ENCODE results near the gene RNU6-7.

RNU6-7 gene

DNA sequence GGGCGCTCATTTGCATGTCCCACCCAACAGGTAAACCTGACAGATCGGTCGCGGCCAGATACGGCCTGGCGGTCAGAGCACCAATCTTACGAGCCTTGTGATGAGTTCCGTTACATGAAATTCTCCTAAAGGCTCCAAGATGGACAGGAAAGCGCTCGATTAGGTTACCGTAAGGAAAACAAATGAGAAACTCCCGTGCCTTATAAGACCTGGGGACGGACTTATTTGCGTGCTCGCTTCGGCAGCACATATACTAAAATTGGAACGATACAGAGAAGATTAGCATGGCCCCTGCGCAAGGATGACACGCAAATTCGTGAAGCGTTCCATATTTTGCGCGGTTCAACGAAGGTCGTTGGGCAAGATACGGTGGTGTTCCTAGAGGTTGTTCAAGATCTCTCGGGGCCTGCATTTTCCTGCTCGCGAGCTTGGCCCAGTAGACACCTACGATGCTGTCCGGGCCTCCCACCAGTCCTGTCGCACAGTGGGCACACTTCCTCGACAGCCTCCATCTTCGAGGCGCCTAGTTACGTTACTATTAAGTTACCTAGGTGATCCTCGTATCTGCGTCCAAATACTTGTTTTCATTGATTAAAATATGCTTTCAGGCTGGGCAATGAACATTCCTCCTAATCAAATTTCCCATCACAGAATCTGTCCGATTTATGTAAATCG, at the start of gene RNU6-7:
Gene RNU6-7 (plus strand): TSS at position 230 of the 675 bp plus-strand sequence.
- no peak for DNase-seq (ENCODE audit: low read depth in 2 of 2)

DNA sequence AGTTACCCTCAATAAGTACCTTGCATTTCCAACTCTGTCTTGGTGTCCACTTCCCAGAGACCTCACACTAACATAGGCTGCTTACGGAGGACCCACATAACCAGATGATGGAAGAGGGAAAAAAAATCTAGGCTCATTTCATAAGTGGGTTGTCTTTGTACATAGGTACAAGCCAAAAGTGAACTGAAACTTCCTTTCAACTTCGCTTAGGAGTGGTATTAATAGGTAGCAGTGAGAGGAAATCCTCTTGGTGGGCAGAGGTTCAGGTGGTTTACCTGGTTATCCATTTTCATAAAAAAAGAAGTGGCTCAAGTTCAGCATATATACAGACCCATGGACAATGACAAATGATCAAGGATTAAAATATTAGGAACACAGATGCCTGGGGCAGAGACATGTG, 35.8 kb upstream of the RNU6-7 start:
- no peak for DNase-seq (ENCODE audit: low read depth in 2 of 2)

DNA sequence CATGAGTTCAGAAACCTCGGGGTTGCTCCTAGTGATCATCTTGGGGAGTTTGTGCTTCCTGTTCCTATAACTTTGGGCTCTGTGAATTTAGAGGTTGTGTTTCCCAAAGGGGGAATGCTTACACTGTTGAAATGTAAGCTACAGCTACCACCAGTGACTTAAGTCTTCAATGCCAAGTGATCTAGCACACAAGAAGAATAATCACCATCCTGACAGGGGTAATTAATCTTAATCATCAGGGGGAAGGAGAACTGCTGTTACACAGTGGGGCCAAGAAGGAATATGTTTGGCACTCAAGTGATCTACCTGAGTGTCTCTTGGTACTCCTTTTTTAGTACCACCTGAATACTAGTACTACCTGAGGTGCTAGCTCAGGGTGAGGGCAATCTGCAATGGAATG, 34.9 kb upstream of the RNU6-7 start:
- DNase-seq (ENCODE audit: low read depth in 2 of 2) = no peak

DNA sequence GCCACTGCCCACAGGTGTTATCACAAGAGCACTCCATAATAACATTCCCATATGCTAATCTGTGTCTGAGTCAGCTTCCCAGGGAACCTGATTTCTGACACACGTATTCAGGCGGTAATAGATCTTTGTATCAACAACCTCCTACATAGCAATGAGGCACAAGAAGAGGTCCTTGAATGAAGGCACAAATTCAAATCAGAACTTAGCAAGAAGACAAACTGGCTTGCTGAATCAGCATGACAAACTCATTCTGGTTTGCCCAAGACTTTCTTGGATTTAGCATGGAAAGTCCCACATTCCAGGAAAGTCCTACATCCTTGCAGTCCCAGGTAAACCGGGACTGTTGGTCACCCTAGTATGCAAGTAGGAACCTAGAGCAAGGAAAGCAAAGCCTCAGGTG, 33.9 kb upstream of the RNU6-7 start:
- DNase-seq (ENCODE audit: low read depth in 2 of 2) = no peak

DNA sequence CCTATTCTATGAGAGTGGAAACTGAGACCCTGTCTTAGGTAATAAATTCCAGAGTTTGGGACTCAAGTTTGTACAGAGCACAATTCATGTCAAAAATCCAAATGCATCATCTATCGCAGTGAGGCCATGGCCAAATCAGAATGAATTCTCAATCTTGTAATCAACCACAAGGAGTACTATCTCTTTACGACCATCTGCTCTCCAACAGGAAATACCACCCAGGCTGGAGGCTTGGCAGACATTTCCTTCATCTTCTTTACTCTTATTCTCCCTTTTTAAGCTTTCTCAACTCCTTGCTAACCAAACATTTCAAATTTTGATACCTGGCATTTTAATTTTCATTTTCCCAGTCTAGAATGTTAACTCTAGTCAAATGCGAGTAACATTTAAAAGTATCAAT, 32.7 kb upstream of the RNU6-7 start:
- DNase-seq (ENCODE audit: low read depth in 2 of 2) = no peak

DNA sequence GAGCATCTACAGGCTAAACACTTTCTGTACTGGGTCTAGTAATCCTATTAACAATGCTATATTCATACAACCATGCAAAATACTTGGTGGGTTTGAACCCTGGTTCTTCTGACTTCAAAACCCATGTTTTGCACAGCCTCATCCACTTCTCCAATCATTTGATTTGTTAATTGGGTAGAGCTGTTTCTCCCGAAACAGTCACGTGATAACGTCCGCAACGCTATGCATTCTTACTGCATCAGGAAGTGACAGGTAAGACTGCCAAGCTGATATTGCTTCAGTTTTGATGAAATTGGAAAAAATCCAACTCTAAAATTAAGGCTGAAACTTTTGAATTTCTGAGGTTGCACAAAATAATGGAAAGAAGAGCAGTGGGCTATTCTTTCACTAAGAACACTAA, 30.4 kb upstream of the RNU6-7 start:
- DNase-seq (ENCODE audit: low read depth in 2 of 2) = no peak

DNA sequence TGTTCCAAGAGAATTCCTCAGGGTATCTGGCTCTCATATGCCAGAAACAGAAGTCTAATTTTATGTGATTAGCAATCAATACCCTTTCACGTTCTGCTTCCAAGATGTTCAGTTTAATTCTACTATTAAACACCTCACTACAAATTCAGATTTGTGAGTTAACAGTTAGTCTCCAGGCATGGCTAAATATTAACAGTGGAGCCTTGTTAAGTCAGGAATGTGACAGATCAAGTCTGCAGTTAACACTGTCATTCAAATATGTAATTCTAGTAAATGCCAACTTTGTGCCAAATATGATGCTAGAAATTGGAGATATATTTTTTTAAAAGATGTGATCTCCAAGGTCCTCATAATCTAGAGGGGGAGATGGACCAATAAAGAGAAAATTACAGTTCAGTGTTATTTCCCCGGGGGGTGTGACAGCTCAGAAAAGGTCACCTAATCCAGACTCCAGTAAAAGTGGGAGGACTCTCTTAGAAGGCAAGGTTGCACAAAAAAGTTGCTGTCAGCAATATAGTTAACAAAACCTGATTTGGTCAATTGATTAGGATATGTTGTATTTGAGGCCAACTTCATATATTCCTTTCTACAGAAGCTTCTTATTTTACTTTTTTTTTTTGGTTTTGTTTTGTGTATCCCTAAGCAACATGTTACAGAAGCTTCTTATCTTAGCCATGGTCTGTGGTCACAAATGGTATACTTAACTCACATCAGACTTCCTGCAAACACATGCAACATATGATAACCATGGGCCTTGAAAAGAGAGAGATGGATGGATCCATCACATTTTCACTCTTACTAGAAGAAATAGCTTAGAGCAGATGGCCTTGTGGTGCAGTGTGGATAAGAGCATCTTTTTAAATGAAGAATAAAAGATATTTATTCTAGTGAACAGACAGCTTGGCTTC, 18.4 kb upstream of the RNU6-7 start:
- DNase-seq (ENCODE audit: low read depth in 2 of 2) = no peak

DNA sequence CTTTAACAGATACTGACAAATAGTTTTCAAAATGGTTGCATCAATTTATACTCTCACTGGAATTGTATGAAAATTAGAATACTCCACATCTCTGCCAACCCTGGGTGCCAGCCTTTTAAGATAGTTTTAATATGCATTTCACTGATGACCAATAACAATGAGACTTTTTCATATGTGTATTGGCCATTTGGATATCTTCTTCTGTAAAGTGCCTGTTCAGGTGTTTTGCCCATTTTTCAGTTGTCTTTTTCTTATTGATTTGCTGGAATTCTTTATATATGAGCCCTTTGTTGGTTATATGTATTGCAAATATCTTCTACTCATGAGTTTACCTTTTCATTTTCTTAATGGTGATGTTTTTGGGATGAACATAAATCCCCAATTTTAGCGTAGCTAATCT, 16.7 kb upstream of the RNU6-7 start:
- DNase-seq (ENCODE audit: low read depth in 2 of 2) = no peak

DNA sequence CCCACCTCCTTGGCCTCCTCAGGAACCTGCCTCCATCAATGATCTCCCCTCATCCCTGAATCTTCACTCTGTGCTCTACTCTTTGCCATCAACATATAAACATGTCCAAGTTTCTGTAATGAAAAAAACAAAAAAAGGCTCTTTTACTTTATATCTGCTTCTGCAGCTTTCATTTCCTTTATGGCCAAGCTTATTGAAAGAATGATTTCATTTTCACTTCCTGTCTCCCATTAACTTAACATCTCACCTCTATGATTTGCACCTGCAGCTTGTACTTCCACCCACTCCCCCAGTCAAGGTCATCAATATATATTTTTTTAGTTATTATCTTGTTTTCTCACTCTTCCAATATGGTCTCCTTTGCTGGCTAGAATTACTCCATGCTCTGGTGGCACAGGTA, 15.6 kb upstream of the RNU6-7 start:
- no peak for DNase-seq (ENCODE audit: low read depth in 2 of 2)

DNA sequence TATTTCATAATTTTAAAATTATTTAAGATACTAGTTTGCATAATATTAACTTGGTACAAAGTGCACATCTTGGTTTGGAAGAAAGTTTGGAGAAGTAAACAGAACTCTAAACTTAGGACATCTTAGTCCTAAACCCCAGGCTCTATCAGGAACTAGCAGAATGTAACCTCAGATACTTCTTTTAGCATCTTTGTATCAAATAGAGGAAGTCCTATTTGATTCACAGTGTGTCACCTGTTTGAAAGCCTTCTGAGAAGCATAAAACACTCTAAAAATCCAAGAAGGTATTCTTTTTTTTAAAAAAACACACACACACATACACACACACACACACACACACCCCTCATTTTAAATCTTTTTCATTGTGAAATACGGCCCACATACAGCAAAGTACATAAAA, 12.0 kb upstream of the RNU6-7 start:
- DNase-seq (ENCODE audit: low read depth in 2 of 2) = no peak

DNA sequence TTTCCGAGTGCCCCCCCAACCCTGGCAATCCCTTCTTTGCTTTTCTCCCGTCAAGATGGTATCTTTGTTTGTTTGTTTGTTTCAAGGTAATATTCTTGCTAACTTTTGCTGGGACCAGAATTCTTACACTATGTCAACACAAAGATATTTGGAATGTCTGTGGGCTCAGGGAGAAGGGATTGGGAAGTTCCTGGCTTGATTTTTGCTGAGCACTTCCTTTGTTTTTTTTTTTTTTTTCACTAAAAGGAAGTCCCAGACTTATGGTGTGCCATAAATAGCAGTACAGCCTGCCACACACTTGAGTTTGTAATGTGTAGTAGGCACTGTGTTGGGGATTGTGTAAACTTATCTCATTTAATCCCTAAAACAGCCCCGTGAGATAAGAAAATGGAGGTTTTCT, 11.2 kb upstream of the RNU6-7 start:
- no peak for DNase-seq (ENCODE audit: low read depth in 2 of 2)

DNA sequence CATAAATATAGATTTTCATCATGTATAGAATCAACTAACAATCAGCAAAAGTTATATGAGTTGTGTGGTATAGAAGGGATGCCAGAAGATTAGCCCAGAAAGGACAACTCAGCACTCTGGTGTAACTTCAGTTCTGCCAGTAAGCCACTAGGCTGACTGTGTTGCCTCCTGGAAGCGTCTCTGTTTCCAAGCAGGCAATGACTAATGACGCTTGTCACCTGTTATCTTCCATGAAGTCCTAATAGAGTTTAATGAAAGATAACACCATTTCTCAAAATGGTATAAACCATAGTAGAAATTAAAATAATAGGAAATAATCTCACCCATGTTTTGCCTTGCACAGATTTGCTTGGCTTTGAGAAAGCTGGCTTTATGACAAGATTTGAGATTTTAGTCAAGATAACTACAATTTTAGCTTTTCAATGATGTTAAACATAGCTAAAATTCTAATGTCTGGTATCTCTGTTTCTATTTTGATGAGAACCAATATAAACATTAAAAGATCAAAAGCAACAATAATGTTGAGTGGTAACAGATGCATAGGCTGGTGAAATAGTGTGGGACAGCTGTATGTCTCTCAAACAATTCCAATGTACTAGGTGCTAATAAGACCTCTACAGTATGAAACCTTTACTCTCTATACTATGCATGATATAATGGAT, 9.0 kb upstream of the RNU6-7 start:
- no peak for DNase-seq (ENCODE audit: low read depth in 2 of 2)

DNA sequence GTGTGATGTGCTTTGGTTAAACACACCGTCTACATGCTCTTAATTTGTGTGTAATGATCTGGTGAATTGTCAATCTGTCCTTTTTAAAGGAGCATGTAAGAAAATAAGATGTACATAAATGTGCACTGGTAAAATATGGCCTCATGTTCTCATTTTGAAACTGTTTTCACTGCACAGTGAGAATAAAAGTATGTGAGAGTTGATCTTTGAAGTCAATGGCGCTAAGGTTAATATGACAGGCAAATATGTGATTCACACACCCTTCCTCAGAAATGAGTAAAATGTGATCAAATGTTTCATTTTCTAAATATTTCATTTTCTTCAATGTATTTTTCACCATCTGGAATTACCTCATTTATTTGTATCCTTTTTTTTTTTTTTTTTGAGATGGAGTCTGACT, 8.3 kb upstream of the RNU6-7 start:
- no peak for DNase-seq (ENCODE audit: low read depth in 2 of 2)

DNA sequence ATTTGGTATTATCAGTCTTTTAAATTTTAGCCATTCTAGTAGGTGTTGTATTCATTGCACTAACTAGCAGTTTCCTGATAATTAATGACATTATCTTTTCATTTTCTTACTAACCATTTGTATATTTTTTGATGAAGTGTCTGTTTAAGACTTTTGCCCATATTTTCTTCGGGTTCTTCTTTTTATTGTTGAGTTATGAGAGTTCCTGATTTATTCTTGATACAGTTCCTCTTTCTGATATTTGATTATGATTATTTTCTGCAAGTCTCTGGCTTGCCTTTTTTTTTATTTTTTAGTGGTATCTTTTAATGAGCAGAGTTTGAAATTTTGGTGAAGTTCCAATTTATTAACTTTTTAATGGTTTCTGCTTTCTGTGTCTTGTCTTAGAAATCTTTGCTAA, 6.2 kb upstream of the RNU6-7 start:
- no peak for DNase-seq (ENCODE audit: low read depth in 2 of 2)

DNA sequence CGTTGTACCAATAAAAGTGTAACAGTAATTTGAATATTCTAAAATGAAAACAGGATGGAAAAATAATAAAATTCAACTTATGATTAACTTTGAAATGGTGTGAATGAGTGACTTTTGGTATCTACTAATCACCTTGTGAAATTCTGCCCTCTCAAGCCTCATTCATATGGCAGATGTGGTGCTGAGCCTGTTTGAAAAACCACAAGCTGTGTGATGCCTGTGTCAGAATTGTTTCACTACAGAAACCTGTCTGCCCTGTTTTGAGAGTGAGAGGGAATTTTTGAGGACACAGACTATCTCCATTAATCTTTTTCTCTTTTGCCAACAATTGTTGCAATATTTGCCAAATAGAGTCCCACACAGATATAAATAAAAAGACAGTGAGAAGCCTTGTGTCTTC, 3.9 kb upstream of the RNU6-7 start:
- DNase-seq (ENCODE audit: low read depth in 2 of 2) = no peak

DNA sequence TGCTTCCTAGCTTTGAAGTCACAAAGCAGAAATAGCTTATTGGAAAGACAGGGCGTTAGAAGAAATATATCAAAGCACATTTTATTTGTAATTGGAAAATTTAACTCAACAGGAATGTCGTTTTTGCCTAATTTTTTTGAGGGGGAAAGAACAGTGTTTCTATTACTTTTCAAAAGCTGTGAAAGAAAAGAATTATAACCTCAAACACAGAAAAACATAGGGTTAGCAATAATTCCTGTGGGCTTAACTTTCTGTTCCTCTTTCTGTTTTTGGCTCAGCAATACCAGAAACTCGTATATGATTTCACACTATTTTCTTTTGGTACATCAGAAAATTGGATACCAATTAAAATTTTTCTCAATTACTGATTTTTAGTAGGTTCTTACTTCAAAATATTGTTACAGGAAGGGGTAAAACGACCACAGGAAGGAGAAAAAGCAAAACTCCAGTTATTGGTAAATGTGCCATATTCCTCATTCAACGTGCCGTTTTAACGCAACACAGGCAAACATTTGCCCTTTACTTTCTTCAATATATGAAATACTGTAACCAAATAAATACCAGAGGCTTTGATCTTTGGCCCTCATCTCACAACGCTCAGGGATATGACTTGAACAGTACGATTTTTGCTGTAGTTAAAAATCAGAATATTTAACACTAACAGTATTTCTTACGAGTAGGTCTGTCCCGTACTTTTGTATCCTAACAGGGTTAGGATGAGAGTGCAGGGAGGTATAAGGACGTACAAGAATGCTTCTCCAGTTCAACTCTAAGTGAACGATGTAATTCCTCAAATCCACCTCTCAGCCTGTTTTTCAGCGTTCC, 1.3 kb upstream of the RNU6-7 start:
- no peak for DNase-seq (ENCODE audit: low read depth in 2 of 2)

DNA sequence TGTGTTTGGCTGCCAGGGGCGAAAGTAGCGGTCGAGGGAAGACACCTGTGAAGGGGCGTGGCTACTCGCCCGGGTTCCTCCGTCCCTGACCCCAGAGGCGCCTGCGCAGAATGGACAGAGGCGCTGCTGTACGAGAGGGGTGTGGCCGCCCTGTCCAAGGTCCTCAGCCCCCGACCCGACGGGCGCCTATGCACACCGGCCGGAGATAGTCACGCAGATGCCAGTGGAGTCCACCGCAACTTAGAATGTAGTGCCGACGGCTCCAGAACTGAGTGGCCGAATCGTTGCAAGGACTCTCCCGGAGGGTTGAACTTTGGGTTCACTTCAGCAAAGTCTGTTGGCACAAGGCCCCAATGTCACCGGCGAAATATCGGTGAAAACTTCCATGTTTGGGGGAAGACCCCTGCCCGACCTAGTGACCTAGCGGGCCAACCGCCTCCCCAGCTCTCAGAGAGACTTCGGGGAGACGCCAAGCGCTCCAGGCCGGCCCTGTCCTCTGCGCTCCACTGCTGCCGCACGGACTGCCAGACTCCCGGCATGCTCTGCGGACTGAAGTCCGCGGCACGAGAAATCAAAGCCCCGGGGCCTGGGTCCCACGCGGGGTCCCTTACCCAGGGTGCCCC, 541 bp upstream of the RNU6-7 start:
- peak; percentile 55 to 65 for DNase-seq (ENCODE audit: low read depth in 2 of 2)

DNA sequence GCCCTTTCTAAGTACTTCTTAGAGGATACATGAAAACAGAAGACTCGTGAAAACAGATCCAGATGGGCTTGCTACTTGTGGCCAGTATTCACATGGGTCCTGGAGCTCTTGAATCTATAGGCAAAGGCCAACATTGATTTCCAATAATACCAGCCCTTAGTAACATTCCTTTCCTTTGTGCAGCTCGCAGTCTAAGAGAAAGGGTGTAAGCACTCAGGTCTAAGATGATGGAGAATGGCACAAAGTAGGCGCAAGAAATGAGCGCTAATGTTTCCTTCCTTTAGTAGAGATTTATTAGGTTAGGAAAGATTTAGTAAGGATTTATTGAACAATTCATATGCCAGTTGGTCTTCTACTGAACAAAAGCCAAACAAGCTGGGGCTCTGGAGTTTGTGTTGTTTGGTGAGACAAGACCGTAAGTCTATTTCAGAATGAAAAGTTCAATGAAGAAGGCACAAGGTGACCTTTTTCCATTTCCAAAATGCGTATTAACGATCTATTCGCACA, 699 bp downstream of the RNU6-7 start:
- no peak for DNase-seq (ENCODE audit: low read depth in 2 of 2)

DNA sequence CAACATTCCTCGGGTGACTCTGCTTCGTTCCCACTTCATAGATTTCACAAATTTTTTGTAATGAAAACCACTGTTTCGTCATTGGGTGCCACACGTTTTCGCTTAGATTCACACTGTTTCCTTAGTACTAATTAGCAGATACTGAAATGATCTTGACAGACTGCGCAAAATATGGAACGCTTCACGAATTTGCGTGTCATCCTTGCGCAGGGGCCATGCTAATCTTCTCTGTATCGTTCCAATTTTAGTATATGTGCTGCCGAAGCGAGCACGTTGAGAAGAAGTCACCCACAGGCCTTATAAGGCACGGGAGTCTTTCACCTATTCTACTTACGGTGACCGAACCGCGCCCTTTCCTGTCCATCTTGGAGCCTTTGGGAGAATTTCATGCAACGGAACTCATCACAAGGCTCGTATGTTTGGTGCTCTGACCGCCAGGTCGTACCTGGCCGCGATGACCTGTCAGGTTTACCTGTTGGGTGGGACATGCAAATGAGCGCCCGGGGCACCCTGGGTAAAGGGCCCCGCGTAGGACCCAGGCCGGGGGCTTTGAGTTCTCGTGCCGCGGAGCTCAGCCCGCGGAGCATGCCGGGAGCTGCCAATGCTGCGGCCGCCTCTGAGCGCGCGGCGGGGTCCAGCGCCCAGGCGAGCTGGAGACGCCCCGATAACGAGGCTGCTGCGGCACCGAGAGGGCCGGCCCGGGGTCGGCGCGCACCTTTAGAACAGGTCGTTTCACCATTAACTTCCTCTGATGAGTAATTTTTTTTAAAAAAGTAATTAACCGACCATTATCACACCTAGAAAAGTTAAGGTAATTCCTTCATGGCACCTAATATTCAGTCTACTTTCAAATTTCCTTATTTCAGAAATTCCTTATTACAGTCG, 1.4 kb downstream of the RNU6-7 start, which contains the start of gene RNU6-8:
Gene RNU6-8 (minus strand): TSS at position 272 of the 885 bp plus-strand sequence.
- DNase-seq (ENCODE audit: low read depth in 2 of 2) = peak; percentile 76 to 80

DNA sequence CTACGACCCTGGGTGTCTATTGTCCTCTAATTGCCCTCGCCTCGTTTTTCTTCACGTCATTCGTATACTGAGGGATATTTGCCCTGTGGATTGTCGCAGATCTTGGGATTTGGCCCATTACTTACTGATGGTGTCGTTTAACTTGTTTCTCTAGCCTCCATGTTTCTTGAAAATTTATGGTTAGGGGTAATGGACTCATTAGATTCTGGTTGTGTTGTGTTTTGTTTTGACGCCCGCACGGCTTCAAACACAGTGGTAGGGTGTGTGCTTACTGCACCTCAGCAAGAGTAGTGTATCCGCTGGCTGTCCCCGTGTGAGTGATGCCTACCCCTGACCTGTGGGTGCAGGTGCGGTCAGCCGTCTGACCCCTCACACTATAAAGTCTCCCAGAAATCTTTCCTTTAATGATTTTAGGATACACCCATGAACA, 2.1 kb downstream of the RNU6-7 start:
- no peak for DNase-seq (ENCODE audit: low read depth in 2 of 2)

All from stimulated activated CD8-positive, alpha-beta memory T cell treated with anti-CD3 and anti-CD28 coated beads, Interleukin-7, amount 100 ng/mL, for 4 hours (primary cell).